ENCODE data around the gene RAET1L. TPM values are rescaled to one million over a fixed set of nuclear protein-coding genes. Genes with fewer than 3 reads are reported as not detected.

RAET1L gene
- total and polyA plus RNA-seq, 9 of the 15 experiments (the other 6 are each of a cell fraction or from before 2014, with no cell fraction given) = not detected

DNA sequence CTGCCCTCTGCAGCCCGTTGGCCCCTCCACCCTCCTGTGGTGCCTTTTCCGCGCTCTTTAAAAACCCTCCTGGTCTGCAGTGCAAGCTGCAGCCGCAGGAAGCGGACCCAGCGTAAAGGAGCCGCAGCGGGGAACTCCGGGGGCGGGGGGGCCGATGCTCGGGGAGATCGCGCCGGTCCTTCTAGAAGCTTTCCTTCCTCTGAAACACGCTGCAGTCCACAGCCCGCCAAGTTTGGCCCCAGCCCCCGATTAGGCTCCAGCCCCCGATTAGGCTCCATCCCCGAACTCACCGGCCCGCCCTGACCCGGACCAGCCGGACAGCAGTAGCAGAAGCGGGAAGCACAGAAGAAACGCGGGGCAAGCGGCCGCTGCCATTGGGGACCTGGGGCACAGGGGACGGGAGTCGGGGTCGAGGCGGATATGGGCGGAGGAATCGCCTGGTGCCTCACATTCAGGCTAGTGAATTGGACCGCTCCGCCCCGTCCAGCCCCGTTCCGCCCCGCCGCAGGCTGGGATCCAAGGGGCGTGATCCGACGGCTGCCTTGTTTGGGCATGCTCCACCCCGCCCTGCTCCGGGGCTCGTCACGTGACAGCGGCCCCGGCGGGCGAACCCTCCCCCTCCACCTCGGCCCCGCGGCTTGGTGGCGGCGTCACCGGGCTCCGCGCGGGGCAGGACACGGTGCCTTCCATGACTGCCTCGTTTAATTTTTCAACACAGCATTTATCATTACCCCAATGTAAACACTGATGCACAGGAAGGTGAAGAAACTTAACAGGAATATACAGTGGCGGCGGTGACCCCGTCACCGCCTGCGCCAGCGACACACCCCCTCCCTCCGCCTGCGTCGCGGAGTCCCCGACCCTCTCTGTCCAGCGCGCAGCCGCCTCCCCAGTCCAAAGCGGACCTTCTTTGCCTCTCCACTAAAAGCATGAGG lies 20.3 kb downstream of the RAET1L start (continued):
- no peak; the same call in 1 of the 2 replicates for TF ChIP-seq MYC (IDR thresholded peaks at IDR 0.05; ENCODE audit: low read depth, low read length)
- no peak for TF ChIP-seq MYC (CRISPR knock-in tag; IDR thresholded peaks at IDR 0.05; ENCODE audit: borderline replicate concordance, low read depth)
- TF ChIP-seq ZNF143 (CRISPR knock-in tag; IDR thresholded peaks at IDR 0.05) = no peak
- TF ChIP-seq PML (IDR thresholded peaks at IDR 0.05; ENCODE audit: low read length) = no peak
- no peak for TF ChIP-seq NFRKB (IDR thresholded peaks at IDR 0.05; ENCODE audit: low read depth)
- TF ChIP-seq MTA2 (IDR thresholded peaks at IDR 0.05; ENCODE audit: low read depth) = no peak
- TF ChIP-seq SP2 (IDR thresholded peaks at IDR 0.05; ENCODE audit: extremely low read depth, low read depth, low read length, poor library complexity, severe bottlenecking) = no peak
- TF ChIP-seq ZNF75A (CRISPR knock-in tag; IDR thresholded peaks at IDR 0.05) = no peak
- no peak for TF ChIP-seq ZNF778 (CRISPR knock-in tag; IDR thresholded peaks at IDR 0.05)
- peak; percentile 65 for TF ChIP-seq BCOR (IDR thresholded peaks at IDR 0.05)
- TF ChIP-seq, protein P1, sequence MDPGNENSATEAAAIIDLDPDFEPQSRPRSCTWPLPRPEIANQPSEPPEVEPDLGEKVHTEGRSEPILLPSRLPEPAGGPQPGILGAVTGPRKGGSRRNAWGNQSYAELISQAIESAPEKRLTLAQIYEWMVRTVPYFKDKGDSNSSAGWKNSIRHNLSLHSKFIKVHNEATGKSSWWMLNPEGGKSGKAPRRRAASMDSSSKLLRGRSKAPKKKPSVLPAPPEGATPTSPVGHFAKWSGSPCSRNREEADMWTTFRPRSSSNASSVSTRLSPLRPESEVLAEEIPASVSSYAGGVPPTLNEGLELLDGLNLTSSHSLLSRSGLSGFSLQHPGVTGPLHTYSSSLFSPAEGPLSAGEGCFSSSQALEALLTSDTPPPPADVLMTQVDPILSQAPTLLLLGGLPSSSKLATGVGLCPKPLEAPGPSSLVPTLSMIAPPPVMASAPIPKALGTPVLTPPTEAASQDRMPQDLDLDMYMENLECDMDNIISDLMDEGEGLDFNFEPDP (CRISPR knock-in tag; IDR thresholded peaks at IDR 0.05) = no peak
- TF ChIP-seq SMAD2 (IDR thresholded peaks at IDR 0.05; ENCODE audit: low read depth, low read length) = no peak
- peak; percentile 60; the same call in 1 of the 2 replicates for TF ChIP-seq PHF8 (IDR thresholded peaks at IDR 0.05; ENCODE audit: borderline replicate concordance, low read length)
- no peak for TF ChIP-seq TAF7 (tag; IDR thresholded peaks at IDR 0.05)
- TF ChIP-seq RCOR1 (IDR thresholded peaks at IDR 0.05; ENCODE audit: borderline replicate concordance in 1 of 2, low read depth in 2 of 2, low read length in 2 of 2) = peak in 1 of 2 experiments; percentile 5; a peak in 1 of 4 replicates
- TF ChIP-seq EGR1 (conservative IDR thresholded peaks at IDR 0.05) = peak; percentile 47
- TF ChIP-seq, protein P2, sequence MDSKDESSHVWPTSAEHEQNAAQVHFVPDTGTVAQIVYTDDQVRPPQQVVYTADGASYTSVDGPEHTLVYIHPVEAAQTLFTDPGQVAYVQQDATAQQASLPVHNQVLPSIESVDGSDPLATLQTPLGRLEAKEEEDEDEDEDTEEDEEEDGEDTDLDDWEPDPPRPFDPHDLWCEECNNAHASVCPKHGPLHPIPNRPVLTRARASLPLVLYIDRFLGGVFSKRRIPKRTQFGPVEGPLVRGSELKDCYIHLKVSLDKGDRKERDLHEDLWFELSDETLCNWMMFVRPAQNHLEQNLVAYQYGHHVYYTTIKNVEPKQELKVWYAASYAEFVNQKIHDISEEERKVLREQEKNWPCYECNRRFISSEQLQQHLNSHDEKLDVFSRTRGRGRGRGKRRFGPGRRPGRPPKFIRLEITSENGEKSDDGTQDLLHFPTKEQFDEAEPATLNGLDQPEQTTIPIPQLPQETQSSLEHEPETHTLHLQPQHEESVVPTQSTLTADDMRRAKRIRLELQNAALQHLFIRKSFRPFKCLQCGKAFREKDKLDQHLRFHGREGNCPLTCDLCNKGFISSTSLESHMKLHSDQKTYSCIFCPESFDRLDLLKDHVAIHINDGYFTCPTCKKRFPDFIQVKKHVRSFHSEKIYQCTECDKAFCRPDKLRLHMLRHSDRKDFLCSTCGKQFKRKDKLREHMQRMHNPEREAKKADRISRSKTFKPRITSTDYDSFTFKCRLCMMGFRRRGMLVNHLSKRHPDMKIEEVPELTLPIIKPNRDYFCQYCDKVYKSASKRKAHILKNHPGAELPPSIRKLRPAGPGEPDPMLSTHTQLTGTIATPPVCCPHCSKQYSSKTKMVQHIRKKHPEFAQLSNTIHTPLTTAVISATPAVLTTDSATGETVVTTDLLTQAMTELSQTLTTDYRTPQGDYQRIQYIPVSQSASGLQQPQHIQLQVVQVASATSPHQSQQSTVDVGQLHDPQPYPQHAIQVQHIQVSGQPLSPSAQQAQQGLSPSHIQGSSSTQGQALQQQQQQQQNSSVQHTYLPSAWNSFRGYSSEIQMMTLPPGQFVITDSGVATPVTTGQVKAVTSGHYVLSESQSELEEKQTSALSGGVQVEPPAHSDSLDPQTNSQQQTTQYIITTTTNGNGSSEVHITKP (IDR thresholded peaks at IDR 0.05; ENCODE audit: partially characterized antibody) = peak; percentile 93
- no peak for TF ChIP-seq SRSF7 (optimal IDR thresholded peaks at IDR 0.05; ENCODE audit: low read depth, low read length)
- TF ChIP-seq HLTF (IDR thresholded peaks at IDR 0.05) = no peak
- TF ChIP-seq ZNF444 (CRISPR knock-in tag; IDR thresholded peaks at IDR 0.05) = 0 out of 2 replicates have a peak, but pooled peaks have one; percentile 63
- no peak for TF ChIP-seq ZC3H4 (CRISPR knock-in tag; IDR thresholded peaks at IDR 0.05; ENCODE audit: borderline replicate concordance)

Measured in K562 (cell line).